Kidney (tissue), 14 donors: ENCODE measurements around the gene THSD4. TPM values are rescaled to one million over a fixed set of nuclear protein-coding genes. Genes with fewer than 3 reads are reported as not detected.
A peak's percentile ranks its signal among the peaks of the same experiment; 100 is the strongest.

Experiments used
- DNase-seq, 5 donors: peaks; one replicate each; pipeline ENCODE4 v3.0.0-alpha.2; 2013 to 2020
- FAIRE-seq: peaks from 2 replicates; lab custom pipeline; 2012; peaks lifted over from hg19 to GRCh38; lab: Jason Lieb, UNC
- H3K27ac ChIP-seq, 2 donors: one replicate each; pipeline ENCODE4 v1.7.0; 2013; ENCODE audit warnings: low read depth in 2 of 2, low read length in 2 of 2, inconsistent platforms in 1 of 2
- H3K27me3 ChIP-seq: one replicate; pipeline ENCODE4 v1.7.1; 2013; ENCODE audit warnings: low read length, inconsistent platforms; ENCODE audit not compliant: control insufficient read depth, insufficient read depth
- H3K36me3 ChIP-seq, 3 donors: one replicate each; pipeline versions ENCODE4 v1.7.0 to v1.7.1; 2013; ENCODE audit warnings: low read length in 3 of 3, control low read depth in 1 of 3, inconsistent platforms in 1 of 3; ENCODE audit not compliant: insufficient read depth in 3 of 3, control insufficient read depth in 2 of 3
- H3K4me1 ChIP-seq, 3 donors: one replicate each; pipeline versions ENCODE4 v1.7.0 to v1.7.1; 2013; ENCODE audit warnings: low read length in 3 of 3, inconsistent platforms in 1 of 3, low read depth in 1 of 3; ENCODE audit not compliant: control insufficient read depth in 2 of 3, insufficient read depth in 2 of 3
- H3K4me3 ChIP-seq, 3 donors: one replicate each; pipeline versions ENCODE4 v1.7.0 to v1.8.1; 2013; ENCODE audit warnings: low read length in 3 of 3, control low read depth in 1 of 3, inconsistent platforms in 1 of 3
- H3K9ac ChIP-seq, 3 donors: one replicate each; pipeline versions ENCODE4 v1.7.0 to v1.7.1; 2013; ENCODE audit warnings: low read length in 3 of 3, control low read depth in 1 of 3, inconsistent platforms in 1 of 3
- H3K9me3 ChIP-seq, 3 donors: one replicate each; pipeline versions ENCODE4 v1.7.0 to v1.7.1; 2013; ENCODE audit warnings: low read length in 3 of 3, control low read depth in 1 of 3, inconsistent platforms in 1 of 3; ENCODE audit not compliant: control insufficient read depth in 2 of 3, insufficient read depth in 1 of 3
- CTCF ChIP-seq: IDR thresholded peaks from 3 replicates; pipeline ENCODE4 v1.5.1; 2012; ENCODE audit warnings: mild to moderate bottlenecking, moderate library complexity, borderline replicate concordance; ENCODE audit not compliant: insufficient read depth; ENCODE audit errors: extremely low read depth
- intact Hi-C: fragments of 100-400 bp; cut with DNase I; formaldehyde crosslinking; loops from one replicate; pipeline ENCODE4 v1.11.1; 2022
- polyA plus RNA-seq: library from polyadenylated mRNA; stranded (reverse); fragments of 350-450 nt; fragmentation: Illumina TruSeq; extraction: RNeasy Lipid Tissue Mini Kit (QIAGEN cat#74804); gene quantifications from one replicate; pipeline ENCODE4 v1.2.3, GENCODE V29; 2014; ENCODE audit warnings: low read depth, low replicate concordance; ENCODE audit not compliant: insufficient read depth
- total RNA-seq: library from RNA; stranded (reverse); fragmentation: NEBNext Ultra II Directional; extraction: Animal tissue kit (Norgen Biotek cat#: 25700); gene quantifications from one replicate; pipeline ENCODE4 v1.2.1, GENCODE V29; 2021
- donor health status: control.
- donor health status: control.
- donor health status: control.
- donor health status: control.
- donor health status: control.
- donor health status: DM: yes; HTN: yes; CAD: no.
- donor health status: Normal renal cell carcinoma (clear cell type).

Gene THSD4
- total and polyA plus RNA-seq, 2 donors from 2014 or later = 9.4 to 36.3 TPM

GRCh38 chr15:71742964-71743363 is 627.7 kb downstream of the THSD4 start:
- Histone ChIP-seq H3K27ac (no peak overlapping the region), H3K9me3 (no peaks in the 10 kb centered on the region), H3K4me1 (no peaks in the 10 kb centered on the region), H3K27me3 (no peaks in the 10 kb centered on the region), H3K36me3 (peaks cover 0 to 3% (median 0%) of the 10 kb centered on the region in 3 donors), H3K9ac (no peak overlapping the region), H3K4me3 (no peak overlapping the region)
- DNase-seq = no peak
- intact Hi-C loops = no loop called here
- no peak for FAIRE-seq
- TF ChIP-seq CTCF = no peak

- TF ChIP-seq CTCF = peak; percentile 78
Observed at GRCh38 chr15:71743861-71744382, 628.7 kb downstream of the THSD4 start.

GRCh38 chr15:71746719-71747118 is 631.4 kb downstream of the THSD4 start:
- no peak for TF ChIP-seq CTCF
- Histone ChIP-seq H3K9me3 (no peaks in the 10 kb centered on the region), H3K27me3 (no peaks in the 10 kb centered on the region), H3K4me1 (no peaks in the 10 kb centered on the region), H3K4me3 (no peak overlapping the region), H3K36me3 (peaks cover 0 to 3% (median 0%) of the 10 kb centered on the region in 3 donors), H3K27ac (no peak overlapping the region), H3K9ac (no peak overlapping the region)
- intact Hi-C loops = no loop called here
- no peak for FAIRE-seq
- peak in 1 of 5 donors; percentile 26 for DNase-seq

More at GRCh38 chr15:71743861-71744382, 628.7 kb downstream of the THSD4 start:
- H3K9ac ChIP-seq = no peak overlapping the region
- peaks cover 0 to 3% (median 0%) of the 10 kb centered on the region in 3 donors for H3K36me3 ChIP-seq
- no peaks in the 10 kb centered on the region for H3K27me3 ChIP-seq
- peak in 3 of 5 donors; percentile 45 to 82 (median 67) for DNase-seq
- intact Hi-C loops = no loop called here
- no peak overlapping the region for H3K4me3 ChIP-seq
- H3K27ac ChIP-seq = no peak overlapping the region
- H3K9me3 ChIP-seq = no peaks in the 10 kb centered on the region
- FAIRE-seq = peak; percentile 50
- H3K4me1 ChIP-seq = no peaks in the 10 kb centered on the region
